ENCODE data around the gene KCNAB1. TPM values are rescaled to one million over a fixed set of nuclear protein-coding genes. Genes with fewer than 3 reads are reported as not detected.
"Not testable (repeated sequence)": the region's sequence is repeated elsewhere in the genome, so short reads cannot be mapped to it uniquely, and the experiment has no call there.

KCNAB1 gene
- total and polyA plus RNA-seq, 2 of the 8 experiments (the other 6 are each of a cell fraction or from before 2014, with no cell fraction given) = 0.51 to 2.3 TPM

DNA sequence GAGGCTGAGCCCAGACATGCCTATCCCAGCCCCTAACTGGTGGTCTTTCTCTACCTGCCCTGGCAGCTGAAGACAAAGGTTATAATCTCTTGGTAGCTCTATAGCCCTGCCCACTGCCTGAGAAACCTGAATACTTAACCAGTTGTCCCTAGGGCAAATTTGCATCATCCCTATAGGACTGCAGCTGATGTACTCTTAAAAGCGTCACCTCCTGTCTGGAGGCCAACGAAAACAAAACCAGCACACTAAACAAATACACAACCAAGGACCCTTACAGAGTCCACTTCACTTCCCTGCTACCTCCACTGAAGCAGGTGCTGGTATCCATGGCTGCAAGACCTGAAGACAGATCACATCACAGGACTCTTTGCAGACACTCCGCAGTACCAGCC is 98.0 kb downstream of the KCNAB1 start:
- no peak overlapping the region for H3K4me3 ChIP-seq (ENCODE audit: extremely low read depth in 1 of 4, insufficient read depth in 2 of 4, low read depth in 3 of 4, low read length in 4 of 4)
- no peak overlapping the region for H3K14ac ChIP-seq (ENCODE audit: insufficient read length)
- H3K18ac ChIP-seq (ENCODE audit: extremely low read depth, low read length) = no peak overlapping the region; the same call in 1 of the 2 replicates
- H3K23me2 ChIP-seq (ENCODE audit: low read depth, low read length) = no peaks in the 10 kb centered on the region
- H2AK5ac ChIP-seq (ENCODE audit: low read depth, low read length) = no peak overlapping the region
- no peak for TF ChIP-seq SP1 (IDR thresholded peaks at IDR 0.05; ENCODE audit: low read depth, low read length)
- no peak for TF ChIP-seq SP4 (IDR thresholded peaks at IDR 0.05; ENCODE audit: low read length)
- no peak for TF ChIP-seq RNF2 (IDR thresholded peaks at IDR 0.05; ENCODE audit: borderline replicate concordance, low read depth, low read length, missing control alignments, poor library complexity, severe bottlenecking)
- H2BK15ac ChIP-seq (ENCODE audit: low read length) = no peak overlapping the region
- H3K36me3 ChIP-seq (ENCODE audit: control insufficient read depth in 2 of 4, insufficient read depth in 4 of 4, low read length in 3 of 4) = no peaks in the 10 kb centered on the region; a peak in 1 of 8 replicates
- peak overlapping the region; percentile 87; the same call in 1 of the 2 replicates for H2BK12ac ChIP-seq (ENCODE audit: low read depth, low read length)
- no peaks in the 10 kb centered on the region for H3K79me1 ChIP-seq (ENCODE audit: low read depth, low read length)
- no peak overlapping the region for H3K4ac ChIP-seq (replicated peaks; ENCODE audit: insufficient read length, low read depth, low read length)
- no peaks in the 10 kb centered on the region for H3K27me3 ChIP-seq (replicated peaks in 1 of 4; ENCODE audit: control insufficient read depth in 3 of 4, extremely low read depth in 1 of 4, insufficient read depth in 3 of 4, low read length in 3 of 4)
- no peaks in the 10 kb centered on the region for H3K4me1 ChIP-seq (replicated peaks in 1 of 4; ENCODE audit: control insufficient read depth in 3 of 4, insufficient read depth in 4 of 4, low read length in 3 of 4)
- no peaks in the 10 kb centered on the region for H3K9me3 ChIP-seq (ENCODE audit: insufficient read depth in 2 of 2, low read depth in 1 of 2, low read length in 1 of 2)
- H3K4me2 ChIP-seq (ENCODE audit: insufficient read depth in 1 of 2, low read depth in 2 of 2, low read length in 2 of 2) = no peak overlapping the region
- no peak overlapping the region for H3K9ac ChIP-seq (replicated peaks in 1 of 4; ENCODE audit: extremely low read depth in 1 of 4, low read depth in 3 of 4, low read length in 3 of 4)
- H4K5ac ChIP-seq (ENCODE audit: insufficient read length, low read depth, low read length) = no peak overlapping the region
- peaks cover 0 to 1% of the 10 kb centered on the region in 2 experiments for H4K20me1 ChIP-seq (replicated peaks in 1 of 2; ENCODE audit: control insufficient read depth in 1 of 2, insufficient read depth in 2 of 2, low read length in 2 of 2)
- H2BK120ac ChIP-seq (replicated peaks; ENCODE audit: low read depth, low read length) = no peak overlapping the region
- no peak overlapping the region for H3K56ac ChIP-seq (replicated peaks; ENCODE audit: insufficient read length, low read depth, low read length)
- ChIA-PET POLR2A (ENCODE audit: partially characterized antibody) (no interaction called here), CTCF (ENCODE audit: partially characterized antibody) (interaction anchor here (1.9 kb wide), 1 partner anchor 164 kb away, joined by 5 read pairs; no protein-coding TSS in a partner anchor)
- no peak overlapping the region for H3K27ac ChIP-seq (ENCODE audit: low read depth, low read length)
- peak overlapping the region; percentile 49 for H2AFZ ChIP-seq (ENCODE audit: low read length)
- WGBS, 2 experiments (ENCODE audit: extremely low coverage in 1 of 2, insufficient coverage in 1 of 2, insufficient read length in 1 of 2, insufficient replicate concordance in 2 of 2, low coverage in 1 of 2, low lambda C conversion rate in 2 of 2, missing lambda C conversion rate in 1 of 2) = 92% methylated on average over 3 of the region's 3 CpGs; no CpG with 5 or more reads in 1 of the 2 experiments
- no peaks in the 10 kb centered on the region for H3K79me2 ChIP-seq (ENCODE audit: control insufficient read depth in 1 of 2, insufficient read depth in 2 of 2, low read length in 2 of 2)
- FAIRE-seq (no peak), DNase-seq (ENCODE audit: low read depth in 1 of 2, low spot score in 2 of 2) (no peak)
- no peak overlapping the region for H3K23ac ChIP-seq (ENCODE audit: insufficient read length)
- no peak overlapping the region for H4K8ac ChIP-seq (ENCODE audit: extremely low read depth, insufficient read depth, low read length)
- H4K91ac ChIP-seq (replicated peaks; ENCODE audit: insufficient read length, low read length) = no peak overlapping the region
- H2BK20ac ChIP-seq (ENCODE audit: low read length) = no peak overlapping the region
- no peak overlapping the region for H2BK5ac ChIP-seq (ENCODE audit: low read depth, low read length)

DNA sequence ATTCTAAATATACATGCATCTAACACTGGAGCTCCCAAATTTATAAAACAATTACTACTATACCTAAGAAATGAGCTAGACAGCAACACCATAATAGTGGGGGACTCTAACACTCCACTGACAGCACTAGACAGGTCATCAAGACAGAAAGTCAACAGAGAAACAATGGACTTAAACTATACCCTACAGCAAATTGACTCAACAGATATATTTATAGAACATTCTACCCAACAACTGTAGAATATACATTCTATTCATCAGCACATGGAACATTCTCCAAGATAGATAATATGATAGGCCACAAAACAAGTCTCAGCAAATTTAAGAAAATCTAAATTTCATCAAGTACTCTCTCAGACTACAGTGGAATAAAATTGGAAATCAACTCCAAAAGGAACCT is 102.0 kb downstream of the KCNAB1 start:
- H2AK5ac ChIP-seq (ENCODE audit: low read depth, low read length); CTCF ChIA-PET (ENCODE audit: partially characterized antibody); H3K14ac ChIP-seq (ENCODE audit: insufficient read length); H2BK20ac ChIP-seq (ENCODE audit: low read length); H2AFZ ChIP-seq (ENCODE audit: low read length); H4K91ac ChIP-seq (replicated peaks; ENCODE audit: insufficient read length, low read length); H3K23ac ChIP-seq (ENCODE audit: insufficient read length); H3K36me3 ChIP-seq (ENCODE audit: control insufficient read depth in 2 of 4, insufficient read depth in 4 of 4, low read length in 3 of 4); H2BK15ac ChIP-seq (ENCODE audit: low read length); H3K4me1 ChIP-seq (replicated peaks in 1 of 4; ENCODE audit: control insufficient read depth in 3 of 4, insufficient read depth in 4 of 4, low read length in 3 of 4); H3K56ac ChIP-seq (replicated peaks; ENCODE audit: insufficient read length, low read depth, low read length); H3K9ac ChIP-seq (replicated peaks in 1 of 4; ENCODE audit: extremely low read depth in 1 of 4, low read depth in 3 of 4, low read length in 3 of 4); H3K27me3 ChIP-seq (replicated peaks in 1 of 4; ENCODE audit: control insufficient read depth in 3 of 4, extremely low read depth in 1 of 4, insufficient read depth in 3 of 4, low read length in 3 of 4); H3K23me2 ChIP-seq (ENCODE audit: low read depth, low read length); H4K8ac ChIP-seq (ENCODE audit: extremely low read depth, insufficient read depth, low read length); FAIRE-seq; H3K9me3 ChIP-seq (ENCODE audit: insufficient read depth in 2 of 2, low read depth in 1 of 2, low read length in 1 of 2); H3K4me3 ChIP-seq (ENCODE audit: extremely low read depth in 1 of 4, insufficient read depth in 2 of 4, low read depth in 3 of 4, low read length in 4 of 4); H3K79me2 ChIP-seq (ENCODE audit: control insufficient read depth in 1 of 2, insufficient read depth in 2 of 2, low read length in 2 of 2); H3K4me2 ChIP-seq (ENCODE audit: insufficient read depth in 1 of 2, low read depth in 2 of 2, low read length in 2 of 2); DNase-seq (ENCODE audit: low read depth in 1 of 2, low spot score in 2 of 2); H2BK12ac ChIP-seq (ENCODE audit: low read depth, low read length); POLR2A ChIA-PET (ENCODE audit: partially characterized antibody); H2BK120ac ChIP-seq (replicated peaks; ENCODE audit: low read depth, low read length); H3K79me1 ChIP-seq (ENCODE audit: low read depth, low read length); H3K4ac ChIP-seq (replicated peaks; ENCODE audit: insufficient read length, low read depth, low read length); H3K18ac ChIP-seq (ENCODE audit: extremely low read depth, low read length); H4K5ac ChIP-seq (ENCODE audit: insufficient read length, low read depth, low read length); H3K27ac ChIP-seq (ENCODE audit: low read depth, low read length); H4K20me1 ChIP-seq (replicated peaks in 1 of 2; ENCODE audit: control insufficient read depth in 1 of 2, insufficient read depth in 2 of 2, low read length in 2 of 2); H2BK5ac ChIP-seq (ENCODE audit: low read depth, low read length): not testable (repeated sequence)

Data from H1 (cell line).